C4-2B (cell line): Measurements from ENCODE around the gene SAG.
A peak's percentile ranks its signal among the peaks of the same experiment; 100 is the strongest.

ENCODE experiments used
- H3K27ac ChIP-seq: fragments of 450-650 bp; 2 replicates; pipeline ENCODE4 v1.5.1; 2017
- ZFX ChIP-seq: fragments of 450-650 bp; IDR thresholded peaks from 2 replicates; pipeline ENCODE4 v1.6.1; 2017
- TF ChIP-seq, protein P1 (sequence below): fragments of 450-650 bp; conservative IDR thresholded peaks from 2 replicates; pipeline ENCODE4 v1.5.1; 2017; ENCODE audit warnings: mild to moderate bottlenecking

Gene SAG

DNA sequence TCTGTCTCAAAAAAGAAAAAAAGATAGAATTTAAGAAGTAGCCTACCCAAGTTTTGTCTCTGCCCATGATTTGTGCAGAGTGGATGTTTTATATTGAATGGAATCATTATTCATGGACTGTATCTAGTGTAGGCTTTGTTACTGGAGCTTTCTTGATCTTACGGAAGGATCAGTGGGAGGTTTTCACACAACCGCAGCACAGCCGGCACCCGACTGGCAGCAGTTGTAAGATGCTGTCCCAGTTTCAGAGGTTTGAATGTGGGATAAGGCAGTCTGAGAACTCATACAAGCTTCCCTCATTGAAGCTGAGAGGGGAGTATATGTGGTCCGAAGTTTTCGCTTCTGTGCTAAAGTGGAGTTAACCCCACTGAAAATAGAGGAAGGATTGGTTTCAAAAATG lies 19.7 kb upstream of the SAG start:
- peak overlapping the region; percentile 27 for H3K27ac ChIP-seq
- no peak for TF ChIP-seq ZFX
- TF ChIP-seq, protein P1, sequence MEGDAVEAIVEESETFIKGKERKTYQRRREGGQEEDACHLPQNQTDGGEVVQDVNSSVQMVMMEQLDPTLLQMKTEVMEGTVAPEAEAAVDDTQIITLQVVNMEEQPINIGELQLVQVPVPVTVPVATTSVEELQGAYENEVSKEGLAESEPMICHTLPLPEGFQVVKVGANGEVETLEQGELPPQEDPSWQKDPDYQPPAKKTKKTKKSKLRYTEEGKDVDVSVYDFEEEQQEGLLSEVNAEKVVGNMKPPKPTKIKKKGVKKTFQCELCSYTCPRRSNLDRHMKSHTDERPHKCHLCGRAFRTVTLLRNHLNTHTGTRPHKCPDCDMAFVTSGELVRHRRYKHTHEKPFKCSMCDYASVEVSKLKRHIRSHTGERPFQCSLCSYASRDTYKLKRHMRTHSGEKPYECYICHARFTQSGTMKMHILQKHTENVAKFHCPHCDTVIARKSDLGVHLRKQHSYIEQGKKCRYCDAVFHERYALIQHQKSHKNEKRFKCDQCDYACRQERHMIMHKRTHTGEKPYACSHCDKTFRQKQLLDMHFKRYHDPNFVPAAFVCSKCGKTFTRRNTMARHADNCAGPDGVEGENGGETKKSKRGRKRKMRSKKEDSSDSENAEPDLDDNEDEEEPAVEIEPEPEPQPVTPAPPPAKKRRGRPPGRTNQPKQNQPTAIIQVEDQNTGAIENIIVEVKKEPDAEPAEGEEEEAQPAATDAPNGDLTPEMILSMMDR = no peak

DNA sequence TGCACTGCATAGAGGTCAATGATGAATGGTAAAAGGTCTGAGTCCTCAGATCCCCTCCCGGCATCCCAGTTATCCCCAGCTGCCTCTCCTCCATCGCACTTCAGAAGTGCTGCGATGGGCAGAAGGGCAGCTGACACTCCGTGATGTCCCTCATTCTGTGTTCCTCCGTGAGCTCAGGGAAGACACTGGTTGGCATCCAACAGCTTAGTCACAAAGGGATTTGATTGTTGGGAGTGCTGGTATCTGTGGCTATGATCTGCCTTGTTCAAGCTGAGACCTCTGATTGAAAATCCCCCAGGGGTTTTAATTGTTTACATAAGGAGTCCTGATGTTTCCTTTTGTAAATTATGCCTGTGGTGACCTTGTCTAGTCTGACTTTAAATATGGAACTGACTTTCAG lies 19.0 kb upstream of the SAG start:
- TF ChIP-seq, protein P1 = no peak
- TF ChIP-seq ZFX = no peak
- peak overlapping the region; percentile 27 for H3K27ac ChIP-seq

DNA sequence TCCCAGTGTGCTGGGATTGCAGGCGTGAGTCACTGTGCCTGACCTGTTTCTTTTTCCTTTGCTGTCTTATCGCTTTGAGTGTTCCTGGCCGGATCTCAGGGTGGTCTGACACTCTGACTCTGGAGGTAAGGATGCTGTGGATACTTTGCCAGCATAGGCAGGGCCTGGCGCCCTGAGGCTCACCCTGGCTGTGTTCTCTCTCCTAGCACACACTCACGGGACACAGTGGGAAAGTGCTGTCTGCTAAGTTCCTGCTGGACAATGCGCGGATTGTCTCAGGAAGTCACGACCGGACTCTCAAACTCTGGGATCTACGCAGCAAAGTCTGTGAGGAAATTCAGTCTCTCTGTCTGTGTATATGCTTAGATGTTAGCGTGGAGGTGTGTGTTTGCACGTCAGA lies 18.0 kb upstream of the SAG start:
- TF ChIP-seq ZFX = no peak
- TF ChIP-seq, protein P1 = no peak
- H3K27ac ChIP-seq = peak overlapping the region; percentile 66

DNA sequence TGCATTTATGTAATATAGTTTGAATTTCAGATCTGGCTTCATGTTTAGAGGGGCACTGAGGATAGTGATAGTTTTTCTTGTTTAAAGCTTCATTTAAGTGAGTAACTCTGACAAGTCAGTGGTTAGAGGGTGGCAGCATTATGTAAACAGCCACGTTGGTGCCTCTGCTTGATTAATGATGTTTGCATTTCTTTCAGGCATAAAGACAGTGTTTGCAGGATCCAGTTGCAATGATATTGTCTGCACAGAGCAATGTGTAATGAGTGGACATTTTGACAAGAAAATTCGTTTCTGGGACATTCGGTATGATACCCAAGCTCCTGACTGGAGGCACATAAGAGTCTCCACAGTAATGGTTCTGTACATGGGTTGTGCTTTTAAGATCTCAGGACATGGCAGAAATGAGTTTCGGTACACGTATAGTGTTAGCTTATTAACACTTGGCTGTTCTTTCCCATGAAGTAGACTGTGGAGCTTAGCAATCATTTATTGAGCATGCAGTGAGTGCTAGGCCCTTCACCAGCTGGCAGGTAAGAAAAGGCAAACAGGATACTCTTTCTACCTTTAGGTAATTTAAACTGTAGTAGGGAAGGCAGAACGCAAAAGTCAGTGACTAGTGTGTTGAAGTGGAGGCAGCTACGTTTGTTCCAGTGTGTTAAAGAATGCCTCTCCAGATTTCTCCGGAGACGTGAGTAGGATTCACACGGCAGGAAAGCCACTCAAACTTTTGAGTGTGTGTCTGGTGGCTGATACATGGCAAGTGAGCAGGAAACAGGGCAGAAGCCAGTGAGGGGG lies 17.4 kb upstream of the SAG start:
- TF ChIP-seq, protein P1 = no peak
- TF ChIP-seq ZFX = no peak
- H3K27ac ChIP-seq = peak overlapping the region; percentile 66

DNA sequence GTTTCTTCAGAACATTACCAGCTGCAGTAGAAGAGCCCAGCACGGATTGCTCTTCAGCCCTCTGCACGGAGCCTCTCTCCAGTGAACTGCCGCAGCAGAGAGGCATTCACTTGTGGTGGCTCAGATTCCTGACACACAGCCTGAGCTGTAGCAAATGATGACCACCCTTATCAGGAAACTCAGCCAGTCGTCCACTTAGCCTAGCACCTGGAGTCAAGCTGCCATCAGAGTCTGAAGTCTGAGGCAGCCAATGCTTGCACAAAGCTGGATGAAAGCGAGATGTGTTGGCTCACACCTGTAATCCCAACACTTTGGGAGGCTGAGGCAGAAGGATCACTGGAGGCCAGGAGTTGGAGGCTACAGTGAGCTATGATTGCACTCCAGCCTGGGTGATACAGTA lies 11.7 kb upstream of the SAG start:
- no peak overlapping the region for H3K27ac ChIP-seq
- TF ChIP-seq, protein P1 = no peak
- TF ChIP-seq ZFX = no peak

DNA sequence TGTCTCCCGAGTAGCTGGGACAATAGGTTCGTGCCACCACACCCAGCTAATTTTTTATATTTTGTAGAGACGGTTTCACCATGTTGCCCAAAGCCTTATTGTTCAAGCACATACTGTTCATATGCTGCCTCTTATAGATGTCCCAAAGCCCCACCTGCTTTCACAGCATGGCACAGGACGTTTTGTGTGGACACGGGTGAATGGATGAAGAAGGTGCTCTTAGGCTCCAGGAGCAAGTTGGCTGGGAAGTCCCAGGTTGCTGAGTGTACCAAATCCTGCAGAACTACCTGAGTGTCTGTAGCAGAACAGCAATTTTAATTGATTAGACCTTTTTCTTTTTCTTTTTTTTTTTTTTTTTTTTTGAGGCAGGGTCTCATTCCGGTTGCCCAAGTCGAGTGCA lies 10.5 kb upstream of the SAG start:
- TF ChIP-seq, protein P1 = no peak
- no peak for TF ChIP-seq ZFX

DNA sequence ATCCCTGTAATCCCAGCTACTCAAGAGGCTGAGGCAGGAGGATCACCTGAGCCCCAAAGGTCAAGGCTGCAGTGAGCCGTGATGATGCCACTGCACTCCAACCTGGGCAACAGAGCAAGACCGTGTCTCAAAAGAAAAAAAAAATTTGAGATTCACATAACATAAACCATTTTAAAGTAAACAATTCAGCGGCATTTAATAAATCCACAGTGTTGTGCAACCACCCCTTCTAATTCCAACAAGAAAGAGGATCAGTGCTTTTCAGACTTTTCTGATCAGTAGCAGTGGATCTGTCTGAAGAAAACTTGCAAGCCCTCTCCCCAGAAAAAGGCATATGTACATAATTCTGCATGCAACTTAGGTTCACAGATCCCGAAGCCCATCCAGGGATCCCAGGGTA lies 7.2 kb upstream of the SAG start:
- no peak overlapping the region for H3K27ac ChIP-seq
- no peak for TF ChIP-seq ZFX
- TF ChIP-seq, protein P1 = no peak

More for the DNA sequence above, 10.5 kb upstream of the SAG start:
- no peak overlapping the region for H3K27ac ChIP-seq
